GM23338 (cell line): ENCODE measurements around the gene ZBP1.

Experiments used
- CREB1 ChIP-seq: fragments of 250-450 bp; sonication (Bioruptor Pico); IDR thresholded peaks from 2 replicates; pipeline ENCODE4 v1.5.0; 2020; ENCODE audit warnings: low read depth, mild to moderate bottlenecking, moderate library complexity
- ETS1 ChIP-seq: IDR thresholded peaks from 2 replicates; pipeline ENCODE4 v1.6.1; 2016; ENCODE audit warnings: antibody characterized with exemption
- EZH2 ChIP-seq: fragments of 200-600 bp; sonication (generic); IDR thresholded peaks from one replicate; pipeline ENCODE4 v1.8.0; 2017; ENCODE audit warnings: antibody characterized with exemption, mild to moderate bottlenecking, low read depth; ENCODE audit not compliant: unreplicated experiment
- EZH2phosphoT487 ChIP-seq: fragments of 200-600 bp; sonication (generic); IDR thresholded peaks from one replicate; pipeline ENCODE4 v1.8.1; 2018; ENCODE audit warnings: antibody characterized with exemption; ENCODE audit not compliant: unreplicated experiment
- JUNB ChIP-seq: IDR thresholded peaks from one replicate; pipeline ENCODE4 v1.6.1; 2016; ENCODE audit warnings: antibody characterized with exemption; ENCODE audit not compliant: unreplicated experiment
- NANOG ChIP-seq: IDR thresholded peaks from 2 replicates; pipeline ENCODE4 v1.6.1; 2016; ENCODE audit warnings: antibody characterized with exemption, borderline replicate concordance
- POLR2AphosphoS5 ChIP-seq: IDR thresholded peaks from 2 replicates; pipeline ENCODE4 v1.6.1; 2016; ENCODE audit warnings: antibody characterized with exemption, low read depth
- STAT1 ChIP-seq: IDR thresholded peaks from one replicate; pipeline ENCODE4 v1.6.1; 2016; ENCODE audit warnings: antibody characterized with exemption; ENCODE audit not compliant: unreplicated experiment
- ZNF114 ChIP-seq: fragments of 250-450 bp; sonication (Bioruptor Pico); IDR thresholded peaks from 2 replicates; pipeline ENCODE4 v1.5.0; 2020; ENCODE audit warnings: mild to moderate bottlenecking, moderate library complexity
- ZNF331 ChIP-seq: fragments of 250-450 bp; sonication (Bioruptor Pico); IDR thresholded peaks from 2 replicates; pipeline ENCODE4 v1.5.0; 2020; ENCODE audit warnings: low read depth, mild to moderate bottlenecking, moderate library complexity
- ZNF462 ChIP-seq: fragments of 250-450 bp; sonication (Bioruptor Pico); IDR thresholded peaks from 2 replicates; pipeline ENCODE4 v1.5.0; 2020; ENCODE audit warnings: mild to moderate bottlenecking, moderate library complexity
- TF ChIP-seq, protein P1 (sequence below), 2 experiments: fragments of 200-600 bp in 1 of 2; sonication (generic) in 1 of 2; conservative IDR thresholded peaks; 2 replicates each; pipeline versions ENCODE4 v1.5.1 to v1.6.1; 2016 to 2017; ENCODE audit warnings: antibody characterized with exemption in 2 of 2, low read depth in 2 of 2, mild to moderate bottlenecking in 2 of 2, moderate library complexity in 1 of 2
- TF ChIP-seq, protein P2 (sequence below): IDR thresholded peaks from one replicate; pipeline ENCODE4 v1.6.1; 2018; ENCODE audit warnings: antibody characterized with exemption; ENCODE audit not compliant: unreplicated experiment

DNA sequence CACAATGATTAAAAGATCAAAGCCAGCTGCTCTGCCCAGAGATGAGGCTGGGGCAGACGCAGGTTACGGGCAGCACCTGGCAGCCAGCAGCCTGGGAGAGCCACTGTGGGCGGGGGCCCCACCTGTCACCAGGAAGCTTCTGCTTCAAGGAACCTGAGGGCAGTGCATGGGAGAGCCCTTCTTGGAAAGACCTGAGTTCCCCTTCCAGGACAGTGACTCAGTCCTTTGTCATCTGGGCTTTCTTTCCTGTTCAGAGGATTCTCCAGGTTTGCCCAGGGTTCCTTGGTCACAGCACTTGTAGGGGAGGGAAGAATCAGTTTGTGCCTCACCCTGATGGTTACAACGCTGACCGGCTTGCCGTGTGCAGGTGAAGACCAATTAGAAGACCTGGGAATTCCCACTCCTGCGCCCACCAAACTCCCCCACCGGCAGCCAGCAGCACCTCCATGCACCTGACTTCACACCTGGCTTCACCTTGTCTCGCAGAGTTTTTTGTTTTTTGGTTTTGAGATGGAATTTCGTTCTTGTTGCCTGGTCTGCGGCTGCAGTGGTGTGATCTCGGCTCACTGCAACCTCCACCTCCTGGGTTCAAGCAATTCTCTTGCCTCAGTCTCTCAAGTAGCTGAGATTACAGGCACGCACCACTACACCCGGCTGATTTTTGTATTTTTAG is 2.0 kb downstream of the ZBP1 start:
- TF ChIP-seq, protein P1, sequence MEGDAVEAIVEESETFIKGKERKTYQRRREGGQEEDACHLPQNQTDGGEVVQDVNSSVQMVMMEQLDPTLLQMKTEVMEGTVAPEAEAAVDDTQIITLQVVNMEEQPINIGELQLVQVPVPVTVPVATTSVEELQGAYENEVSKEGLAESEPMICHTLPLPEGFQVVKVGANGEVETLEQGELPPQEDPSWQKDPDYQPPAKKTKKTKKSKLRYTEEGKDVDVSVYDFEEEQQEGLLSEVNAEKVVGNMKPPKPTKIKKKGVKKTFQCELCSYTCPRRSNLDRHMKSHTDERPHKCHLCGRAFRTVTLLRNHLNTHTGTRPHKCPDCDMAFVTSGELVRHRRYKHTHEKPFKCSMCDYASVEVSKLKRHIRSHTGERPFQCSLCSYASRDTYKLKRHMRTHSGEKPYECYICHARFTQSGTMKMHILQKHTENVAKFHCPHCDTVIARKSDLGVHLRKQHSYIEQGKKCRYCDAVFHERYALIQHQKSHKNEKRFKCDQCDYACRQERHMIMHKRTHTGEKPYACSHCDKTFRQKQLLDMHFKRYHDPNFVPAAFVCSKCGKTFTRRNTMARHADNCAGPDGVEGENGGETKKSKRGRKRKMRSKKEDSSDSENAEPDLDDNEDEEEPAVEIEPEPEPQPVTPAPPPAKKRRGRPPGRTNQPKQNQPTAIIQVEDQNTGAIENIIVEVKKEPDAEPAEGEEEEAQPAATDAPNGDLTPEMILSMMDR (conservative IDR thresholded peaks at IDR 0.05; ENCODE audit: low read depth in 2 of 2) = no peak
- TF ChIP-seq EZH2 (no peak), POLR2AphosphoS5 (no peak), EZH2phosphoT487 (no peak), ZNF114 (CRISPR knock-in tag) (no peak), CREB1 (CRISPR knock-in tag) (no peak), JUNB (no peak), ZNF462 (CRISPR knock-in tag) (no peak), ETS1 (no peak), STAT1 (no peak), ZNF331 (CRISPR knock-in tag) (no peak), NANOG (no peak)
- TF ChIP-seq, protein P2, sequence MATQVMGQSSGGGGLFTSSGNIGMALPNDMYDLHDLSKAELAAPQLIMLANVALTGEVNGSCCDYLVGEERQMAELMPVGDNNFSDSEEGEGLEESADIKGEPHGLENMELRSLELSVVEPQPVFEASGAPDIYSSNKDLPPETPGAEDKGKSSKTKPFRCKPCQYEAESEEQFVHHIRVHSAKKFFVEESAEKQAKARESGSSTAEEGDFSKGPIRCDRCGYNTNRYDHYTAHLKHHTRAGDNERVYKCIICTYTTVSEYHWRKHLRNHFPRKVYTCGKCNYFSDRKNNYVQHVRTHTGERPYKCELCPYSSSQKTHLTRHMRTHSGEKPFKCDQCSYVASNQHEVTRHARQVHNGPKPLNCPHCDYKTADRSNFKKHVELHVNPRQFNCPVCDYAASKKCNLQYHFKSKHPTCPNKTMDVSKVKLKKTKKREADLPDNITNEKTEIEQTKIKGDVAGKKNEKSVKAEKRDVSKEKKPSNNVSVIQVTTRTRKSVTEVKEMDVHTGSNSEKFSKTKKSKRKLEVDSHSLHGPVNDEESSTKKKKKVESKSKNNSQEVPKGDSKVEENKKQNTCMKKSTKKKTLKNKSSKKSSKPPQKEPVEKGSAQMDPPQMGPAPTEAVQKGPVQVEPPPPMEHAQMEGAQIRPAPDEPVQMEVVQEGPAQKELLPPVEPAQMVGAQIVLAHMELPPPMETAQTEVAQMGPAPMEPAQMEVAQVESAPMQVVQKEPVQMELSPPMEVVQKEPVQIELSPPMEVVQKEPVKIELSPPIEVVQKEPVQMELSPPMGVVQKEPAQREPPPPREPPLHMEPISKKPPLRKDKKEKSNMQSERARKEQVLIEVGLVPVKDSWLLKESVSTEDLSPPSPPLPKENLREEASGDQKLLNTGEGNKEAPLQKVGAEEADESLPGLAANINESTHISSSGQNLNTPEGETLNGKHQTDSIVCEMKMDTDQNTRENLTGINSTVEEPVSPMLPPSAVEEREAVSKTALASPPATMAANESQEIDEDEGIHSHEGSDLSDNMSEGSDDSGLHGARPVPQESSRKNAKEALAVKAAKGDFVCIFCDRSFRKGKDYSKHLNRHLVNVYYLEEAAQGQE = no peak
